Prostate gland (tissue), 2 donors: ENCODE results near the gene GABRB2.

Source experiments
- POLR2AphosphoS5 ChIP-seq: sonication (generic); formaldehyde crosslinking; IDR thresholded peaks from one replicate; pipeline ENCODE4 v1.6.1; 2017; ENCODE audit warnings: antibody characterized with exemption
- TF ChIP-seq, protein P1 (sequence below), 4 experiments: fragments of 200-600 bp in 2 of 4; fragments of 450-650 bp in 2 of 4; sonication (generic) in 2 of 4; IDR thresholded peaks; 1 replicate in 3 of 4; 2 replicates in 1 of 4; pipeline ENCODE4 v1.5.1; 2016 to 2019; ENCODE audit warnings: antibody characterized with exemption in 4 of 4, mild to moderate bottlenecking in 2 of 4, moderate library complexity in 2 of 4

- TF ChIP-seq POLR2AphosphoS5, result no peak
- TF ChIP-seq, protein P1, sequence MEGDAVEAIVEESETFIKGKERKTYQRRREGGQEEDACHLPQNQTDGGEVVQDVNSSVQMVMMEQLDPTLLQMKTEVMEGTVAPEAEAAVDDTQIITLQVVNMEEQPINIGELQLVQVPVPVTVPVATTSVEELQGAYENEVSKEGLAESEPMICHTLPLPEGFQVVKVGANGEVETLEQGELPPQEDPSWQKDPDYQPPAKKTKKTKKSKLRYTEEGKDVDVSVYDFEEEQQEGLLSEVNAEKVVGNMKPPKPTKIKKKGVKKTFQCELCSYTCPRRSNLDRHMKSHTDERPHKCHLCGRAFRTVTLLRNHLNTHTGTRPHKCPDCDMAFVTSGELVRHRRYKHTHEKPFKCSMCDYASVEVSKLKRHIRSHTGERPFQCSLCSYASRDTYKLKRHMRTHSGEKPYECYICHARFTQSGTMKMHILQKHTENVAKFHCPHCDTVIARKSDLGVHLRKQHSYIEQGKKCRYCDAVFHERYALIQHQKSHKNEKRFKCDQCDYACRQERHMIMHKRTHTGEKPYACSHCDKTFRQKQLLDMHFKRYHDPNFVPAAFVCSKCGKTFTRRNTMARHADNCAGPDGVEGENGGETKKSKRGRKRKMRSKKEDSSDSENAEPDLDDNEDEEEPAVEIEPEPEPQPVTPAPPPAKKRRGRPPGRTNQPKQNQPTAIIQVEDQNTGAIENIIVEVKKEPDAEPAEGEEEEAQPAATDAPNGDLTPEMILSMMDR (IDR thresholded peaks at IDR 0.05), result no peak
Observed at GRCh38 chr5:161387121-161387520, 159.4 kb downstream of the GABRB2 start.
